SU-DHL-6 (cell line): Measurements from ENCODE around the gene TMEM273.

Experiments used
- CTCF ChIP-seq: fragments of 200-600 bp; sonication (generic); IDR thresholded peaks from one replicate; pipeline ENCODE4 v1.5.1; 2017; ENCODE audit warnings: antibody characterized with exemption, mild to moderate bottlenecking, low read length, moderate library complexity; ENCODE audit not compliant: insufficient read depth, poor library complexity, severe bottlenecking
- EZH2phosphoT487 ChIP-seq: fragments of 200-600 bp; sonication (generic), shearing (Covaris generic); conservative IDR thresholded peaks from 2 replicates; pipeline ENCODE4 v1.6.1; 2018; ENCODE audit warnings: mild to moderate bottlenecking, antibody characterized with exemption, low read length, moderate library complexity, mixed read lengths

GRCh38 chr10:49134327-49134726 is 53.9 kb downstream of the TMEM273 start:
- no peak for TF ChIP-seq CTCF
- no peak for TF ChIP-seq EZH2phosphoT487
